ENCODE data around the gene CACNA1F.

GRCh38 chrX:49251325-49251724 lies 18.2 kb upstream of the CACNA1F start:
- TF ChIP-seq CTCF (IDR thresholded peaks at IDR 0.05) (no peak), POLR2A (IDR thresholded peaks at IDR 0.05) (no peak), EP300 (IDR thresholded peaks at IDR 0.05) (no peak), POLR2AphosphoS5 (IDR thresholded peaks at IDR 0.05) (no peak)

All from suprapubic skin (tissue), 4 donors.